Measurements from ENCODE around the gene HOXB1. TPM values are rescaled to one million over a fixed set of nuclear protein-coding genes. Genes with fewer than 3 reads are reported as not detected.

Gene HOXB1
- total and polyA plus RNA-seq, 2 of the 13 experiments (the other 11 are each of a cell fraction or from before 2014, with no cell fraction given) = not detected

DNA sequence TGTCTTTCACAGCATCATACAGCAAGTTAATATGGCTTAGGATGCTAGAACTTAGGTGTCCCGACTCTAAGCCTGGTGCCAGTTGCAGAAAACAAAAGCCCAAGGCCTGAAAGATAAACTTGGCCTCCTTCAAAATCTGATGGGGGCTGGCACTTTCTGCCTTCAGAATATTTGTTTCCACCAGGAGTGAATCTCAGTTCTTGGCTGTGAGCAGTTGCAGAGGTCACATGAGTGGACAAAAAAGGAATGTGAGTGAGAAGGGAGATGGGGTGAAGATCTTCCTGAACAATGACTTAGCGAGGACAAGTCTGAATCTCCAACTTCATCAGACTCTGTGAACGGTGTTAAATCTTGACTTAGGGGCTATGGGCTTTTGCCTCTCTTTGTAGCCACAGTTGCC lies 46.6 kb downstream of the HOXB1 start:
- H3K4me3 ChIP-seq (replicated peaks in 1 of 3; ENCODE audit: insufficient read depth in 1 of 3, low read depth in 2 of 3, low read length in 3 of 3) = no peak overlapping the region
- no peak overlapping the region for H3K27ac ChIP-seq (ENCODE audit: extremely low read length, insufficient read depth, low read length)
- CTCF ChIA-PET (ENCODE audit: low intra/inter-chr PET ratio, low total read pairs) = no interaction called here
- no peak for FAIRE-seq
- no peak overlapping the region for H3K4me2 ChIP-seq (ENCODE audit: low read depth, low read length)
- 1% methylated on average over 3 of the region's 3 CpGs for WGBS (ENCODE audit: low lambda C conversion rate)
- H3K9ac ChIP-seq (ENCODE audit: insufficient read depth, low read depth, low read length) = no peak overlapping the region
- H3K36me3 ChIP-seq (replicated peaks in 1 of 2; ENCODE audit: control insufficient read depth in 1 of 2, insufficient read depth in 2 of 2, low read length in 2 of 2) = no peaks in the 10 kb centered on the region
- H2AFZ ChIP-seq (ENCODE audit: low read length) = no peak overlapping the region
- no peaks in the 10 kb centered on the region for H3K4me1 ChIP-seq (ENCODE audit: insufficient read depth, low read length)
- H4K20me1 ChIP-seq (ENCODE audit: insufficient read depth, low read length) = no peaks in the 10 kb centered on the region
- intact Hi-C loops (cut with micrococcal nuclease; ENCODE audit: unreplicated experiment) (no loop called here), in situ Hi-C loops (cut with HindIII; ENCODE audit: extremely low pct_ligation_motif_present, low pct_unique_long_range_greater_than_20kb) (no loop called here)
- DNase-seq (ENCODE audit: low spot score) = no peak
- no peak for ATAC-seq
- BruUV-seq (replicated peaks) = no TSS peak
- H3K27me3 ChIP-seq (ENCODE audit: control insufficient read depth in 1 of 2, insufficient read depth in 2 of 2, low read length in 2 of 2) = peaks cover 6 to 43% of the 10 kb centered on the region in 2 experiments
- POLR2A ChIA-PET = no interaction called here
- H3K9me3 ChIP-seq (ENCODE audit: low read length) = no peaks in the 10 kb centered on the region
- no peaks in the 10 kb centered on the region for H3K79me2 ChIP-seq (ENCODE audit: insufficient read depth, low read length)
- TF ChIP-seq SNAI1 (CRISPR knock-in tag; IDR thresholded peaks at IDR 0.05; ENCODE audit: borderline replicate concordance) (no peak), PAX8 (CRISPR knock-in tag; IDR thresholded peaks at IDR 0.05; ENCODE audit: borderline replicate concordance) (no peak), MYNN (CRISPR knock-in tag; IDR thresholded peaks at IDR 0.05; ENCODE audit: low read depth) (no peak), CEBPB (IDR thresholded peaks at IDR 0.05; ENCODE audit: borderline replicate concordance, low read depth, low read length) (no peak), GLI4 (CRISPR knock-in tag; IDR thresholded peaks at IDR 0.05; ENCODE audit: borderline replicate concordance) (no peak), ZNF17 (CRISPR knock-in tag; IDR thresholded peaks at IDR 0.05) (no peak), CEBPG (CRISPR knock-in tag; IDR thresholded peaks at IDR 0.05) (no peak), KDM5B (CRISPR knock-in tag; IDR thresholded peaks at IDR 0.05; ENCODE audit: borderline replicate concordance) (no peak), ELF3 (CRISPR knock-in tag; IDR thresholded peaks at IDR 0.05) (no peak), ZNF674 (CRISPR knock-in tag; IDR thresholded peaks at IDR 0.05; ENCODE audit: low read depth) (no peak), GFI1 (CRISPR knock-in tag; IDR thresholded peaks at IDR 0.05; ENCODE audit: borderline replicate concordance) (no peak), POLR2AphosphoS2 (IDR thresholded peaks at IDR 0.05; ENCODE audit: low read depth, low read length) (no peak), CCAR2 (optimal IDR thresholded peaks at IDR 0.05; ENCODE audit: low read depth, low read length) (no peak)
- TF ChIP-seq, protein P1, sequence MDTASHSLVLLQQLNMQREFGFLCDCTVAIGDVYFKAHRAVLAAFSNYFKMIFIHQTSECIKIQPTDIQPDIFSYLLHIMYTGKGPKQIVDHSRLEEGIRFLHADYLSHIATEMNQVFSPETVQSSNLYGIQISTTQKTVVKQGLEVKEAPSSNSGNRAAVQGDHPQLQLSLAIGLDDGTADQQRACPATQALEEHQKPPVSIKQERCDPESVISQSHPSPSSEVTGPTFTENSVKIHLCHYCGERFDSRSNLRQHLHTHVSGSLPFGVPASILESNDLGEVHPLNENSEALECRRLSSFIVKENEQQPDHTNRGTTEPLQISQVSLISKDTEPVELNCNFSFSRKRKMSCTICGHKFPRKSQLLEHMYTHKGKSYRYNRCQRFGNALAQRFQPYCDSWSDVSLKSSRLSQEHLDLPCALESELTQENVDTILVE (CRISPR knock-in tag; IDR thresholded peaks at IDR 0.05) = no peak
- TF ChIP-seq, protein P2, sequence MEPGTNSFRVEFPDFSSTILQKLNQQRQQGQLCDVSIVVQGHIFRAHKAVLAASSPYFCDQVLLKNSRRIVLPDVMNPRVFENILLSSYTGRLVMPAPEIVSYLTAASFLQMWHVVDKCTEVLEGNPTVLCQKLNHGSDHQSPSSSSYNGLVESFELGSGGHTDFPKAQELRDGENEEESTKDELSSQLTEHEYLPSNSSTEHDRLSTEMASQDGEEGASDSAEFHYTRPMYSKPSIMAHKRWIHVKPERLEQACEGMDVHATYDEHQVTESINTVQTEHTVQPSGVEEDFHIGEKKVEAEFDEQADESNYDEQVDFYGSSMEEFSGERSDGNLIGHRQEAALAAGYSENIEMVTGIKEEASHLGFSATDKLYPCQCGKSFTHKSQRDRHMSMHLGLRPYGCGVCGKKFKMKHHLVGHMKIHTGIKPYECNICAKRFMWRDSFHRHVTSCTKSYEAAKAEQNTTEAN (CRISPR knock-in tag; conservative IDR thresholded peaks at IDR 0.05) = no peak
- TF ChIP-seq, protein P3, sequence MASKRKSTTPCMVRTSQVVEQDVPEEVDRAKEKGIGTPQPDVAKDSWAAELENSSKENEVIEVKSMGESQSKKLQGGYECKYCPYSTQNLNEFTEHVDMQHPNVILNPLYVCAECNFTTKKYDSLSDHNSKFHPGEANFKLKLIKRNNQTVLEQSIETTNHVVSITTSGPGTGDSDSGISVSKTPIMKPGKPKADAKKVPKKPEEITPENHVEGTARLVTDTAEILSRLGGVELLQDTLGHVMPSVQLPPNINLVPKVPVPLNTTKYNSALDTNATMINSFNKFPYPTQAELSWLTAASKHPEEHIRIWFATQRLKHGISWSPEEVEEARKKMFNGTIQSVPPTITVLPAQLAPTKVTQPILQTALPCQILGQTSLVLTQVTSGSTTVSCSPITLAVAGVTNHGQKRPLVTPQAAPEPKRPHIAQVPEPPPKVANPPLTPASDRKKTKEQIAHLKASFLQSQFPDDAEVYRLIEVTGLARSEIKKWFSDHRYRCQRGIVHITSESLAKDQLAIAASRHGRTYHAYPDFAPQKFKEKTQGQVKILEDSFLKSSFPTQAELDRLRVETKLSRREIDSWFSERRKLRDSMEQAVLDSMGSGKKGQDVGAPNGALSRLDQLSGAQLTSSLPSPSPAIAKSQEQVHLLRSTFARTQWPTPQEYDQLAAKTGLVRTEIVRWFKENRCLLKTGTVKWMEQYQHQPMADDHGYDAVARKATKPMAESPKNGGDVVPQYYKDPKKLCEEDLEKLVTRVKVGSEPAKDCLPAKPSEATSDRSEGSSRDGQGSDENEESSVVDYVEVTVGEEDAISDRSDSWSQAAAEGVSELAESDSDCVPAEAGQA (IDR thresholded peaks at IDR 0.05; ENCODE audit: low read depth) = no peak
- TF ChIP-seq, protein P3 (CRISPR knock-in tag; IDR thresholded peaks at IDR 0.05; ENCODE audit: borderline replicate concordance) = no peak
